ENCODE results near the gene SOCS1.

SOCS1 gene

GRCh38 chr16:11276143-11276895 is 20.3 kb upstream of the SOCS1 start, which contains the start of gene PRM2:
TSS of gene PRM2 (minus strand) at chr16:11276480. CDS start at chr16:11276370, 110 bp downstream.
- peaks cover 12 to 19% of the 10 kb centered on the region in 2 donors for H3K4me1 Mint-ChIP-seq
- no peaks in the 10 kb centered on the region for H3K9me3 Mint-ChIP-seq
- DNase-seq (no peak), ATAC-seq (replicated peaks) (no peak)
- no peaks in the 10 kb centered on the region for H3K27me3 Mint-ChIP-seq
- H3K36me3 Mint-ChIP-seq: no peaks in the 10 kb centered on the region
- H3K27ac Mint-ChIP-seq: no peak within 1 kb of the TSS
- H3K4me3 Mint-ChIP-seq: no peak within 1 kb of the TSS

- Mint-ChIP-seq H3K27ac (no peak overlapping the region), H3K9me3 (no peaks in the 10 kb centered on the region), H3K36me3 (no peaks in the 10 kb centered on the region), H3K4me1 (peaks cover 12 to 16% of the 10 kb centered on the region in 2 donors), H3K4me3 (no peak overlapping the region), H3K27me3 (no peaks in the 10 kb centered on the region)
- DNase-seq (no peak), ATAC-seq (replicated peaks) (no peak)
Observed at GRCh38 chr16:11274964-11275363, 19.0 kb upstream of the SOCS1 start.

DNA sequence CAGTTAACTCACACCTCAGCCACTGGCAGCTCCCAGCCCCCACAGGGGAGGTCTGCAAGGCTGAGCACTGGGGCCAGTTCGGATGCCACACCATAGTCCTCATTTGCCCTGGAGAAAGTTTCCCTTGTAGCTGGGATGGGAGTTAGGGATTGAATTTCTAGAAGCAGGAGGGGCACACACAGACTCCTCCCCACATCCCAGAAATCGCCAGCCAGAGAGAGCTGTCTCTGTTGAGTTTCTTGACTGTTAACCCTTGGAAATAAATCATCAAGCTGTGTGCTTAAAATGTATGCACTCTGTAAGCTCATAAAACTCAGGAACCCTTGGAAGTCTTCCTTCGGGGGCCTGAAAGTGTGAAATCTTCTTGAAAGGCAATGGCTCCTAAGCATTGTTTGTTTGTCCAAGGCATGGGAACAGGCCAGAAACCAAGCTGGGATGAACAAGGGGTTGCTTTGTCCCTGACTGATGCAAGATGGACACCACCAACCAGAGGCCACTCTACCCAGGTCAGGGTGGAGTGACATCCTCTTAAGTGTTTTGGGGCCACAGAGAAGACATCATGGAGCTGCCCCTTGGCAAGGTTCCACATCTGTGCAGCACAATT is 17.8 kb upstream of the SOCS1 start:
- H3K9me3 Mint-ChIP-seq: no peaks in the 10 kb centered on the region
- no peak overlapping the region for H3K27ac Mint-ChIP-seq
- no peaks in the 10 kb centered on the region for H3K27me3 Mint-ChIP-seq
- DNase-seq (no peak), ATAC-seq (replicated peaks) (no peak)
- H3K4me3 Mint-ChIP-seq: no peak overlapping the region
- peaks cover 5% of the 10 kb centered on the region in 2 donors for H3K4me1 Mint-ChIP-seq
- no peaks in the 10 kb centered on the region for H3K36me3 Mint-ChIP-seq

GRCh38 chr16:11272921-11273720 is 17.1 kb upstream of the SOCS1 start, which contains the start of gene PRM3:
TSS of gene PRM3 (minus strand) at chr16:11273629. CDS start at chr16:11273595, 34 bp downstream.
- DNase-seq (no peak), ATAC-seq (replicated peaks) (no peak)
- Mint-ChIP-seq H3K27ac (no peak within 1 kb of the TSS), H3K4me1 (peaks cover 0 to 2% of the 10 kb centered on the region in 2 donors), H3K27me3 (no peaks in the 10 kb centered on the region), H3K9me3 (no peaks in the 10 kb centered on the region), H3K36me3 (no peaks in the 10 kb centered on the region), H3K4me3 (peak within 1 kb of the TSS in 1 of 2 donors; percentile 26)

- no peaks in the 10 kb centered on the region for H3K9me3 Mint-ChIP-seq
- peaks cover 0 to 2% of the 10 kb centered on the region in 2 donors for H3K4me1 Mint-ChIP-seq
- no peak overlapping the region for H3K27ac Mint-ChIP-seq
- DNase-seq (no peak), ATAC-seq (replicated peaks) (no peak)
- no peaks in the 10 kb centered on the region for H3K36me3 Mint-ChIP-seq
- no peaks in the 10 kb centered on the region for H3K27me3 Mint-ChIP-seq
- no peak overlapping the region for H3K4me3 Mint-ChIP-seq
Observed at GRCh38 chr16:11272484-11272883, 16.5 kb upstream of the SOCS1 start.

GRCh38 chr16:11271610-11272009 is 15.6 kb upstream of the SOCS1 start:
- Mint-ChIP-seq H3K36me3 (no peaks in the 10 kb centered on the region), H3K27ac (no peak overlapping the region), H3K9me3 (no peaks in the 10 kb centered on the region), H3K4me1 (peaks cover 0 to 2% of the 10 kb centered on the region in 2 donors), H3K4me3 (no peak overlapping the region), H3K27me3 (no peaks in the 10 kb centered on the region)
- no peak for DNase-seq
- no peak for ATAC-seq (replicated peaks)

GRCh38 chr16:11270602-11271162 is 14.7 kb upstream of the SOCS1 start:
- no peaks in the 10 kb centered on the region for H3K9me3 Mint-ChIP-seq
- ATAC-seq (replicated peaks): no peak
- no peak overlapping the region for H3K4me3 Mint-ChIP-seq
- peaks cover 0 to 3% of the 10 kb centered on the region in 2 donors for H3K4me1 Mint-ChIP-seq
- peak overlapping the region; percentile 7 for H3K27ac Mint-ChIP-seq
- DNase-seq: no peak
- no peaks in the 10 kb centered on the region for H3K36me3 Mint-ChIP-seq
- H3K27me3 Mint-ChIP-seq: no peaks in the 10 kb centered on the region

GRCh38 chr16:11268921-11269375 is 12.9 kb upstream of the SOCS1 start, which contains the start of gene TNP2:
TSS of gene TNP2 (minus strand) at chr16:11269325. CDS start at chr16:11269262, 63 bp downstream.
- H3K4me3 Mint-ChIP-seq: no peak within 1 kb of the TSS
- ATAC-seq (replicated peaks) (no peak), DNase-seq (no peak)
- peaks cover 4 to 18% of the 10 kb centered on the region in 2 donors for H3K4me1 Mint-ChIP-seq
- H3K36me3 Mint-ChIP-seq: no peaks in the 10 kb centered on the region
- H3K9me3 Mint-ChIP-seq: no peaks in the 10 kb centered on the region
- no peak within 1 kb of the TSS for H3K27ac Mint-ChIP-seq
- H3K27me3 Mint-ChIP-seq: no peaks in the 10 kb centered on the region

DNA sequence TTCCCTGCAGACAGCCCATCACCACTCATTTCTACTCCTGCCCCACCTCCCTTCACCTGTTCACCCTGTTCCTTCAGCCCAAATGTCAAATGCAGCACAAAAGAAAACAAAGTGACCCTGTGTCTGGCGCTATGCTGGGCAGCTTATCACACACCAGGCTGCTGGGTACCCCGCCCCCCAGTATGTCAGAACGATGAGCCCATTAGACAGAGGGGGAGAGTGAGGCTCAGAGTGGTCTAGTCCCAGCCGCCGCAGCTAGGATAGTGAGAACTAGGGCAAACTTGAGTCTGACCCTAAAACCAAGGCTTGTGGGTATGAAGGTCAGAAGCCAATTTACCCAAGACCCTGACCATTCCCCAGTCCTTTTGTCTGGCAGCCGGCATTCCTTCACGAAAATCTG is 9.1 kb upstream of the SOCS1 start:
- no peaks in the 10 kb centered on the region for H3K27me3 Mint-ChIP-seq
- peaks cover 20 to 30% of the 10 kb centered on the region in 2 donors for H3K4me1 Mint-ChIP-seq
- no peak overlapping the region for H3K4me3 Mint-ChIP-seq
- no peak overlapping the region for H3K27ac Mint-ChIP-seq
- DNase-seq (no peak), ATAC-seq (replicated peaks) (no peak)
- H3K36me3 Mint-ChIP-seq: no peaks in the 10 kb centered on the region
- no peaks in the 10 kb centered on the region for H3K9me3 Mint-ChIP-seq

- peaks cover 0 to 4% of the 10 kb centered on the region in 2 donors for H3K36me3 Mint-ChIP-seq
- H3K9me3 Mint-ChIP-seq: no peaks in the 10 kb centered on the region
- H3K27me3 Mint-ChIP-seq: no peaks in the 10 kb centered on the region
- DNase-seq (no peak), ATAC-seq (replicated peaks) (peak; percentile 73)
- peaks cover 24 to 32% of the 10 kb centered on the region in 2 donors for H3K4me1 Mint-ChIP-seq
- peak overlapping the region; percentile 89 for H3K27ac Mint-ChIP-seq
- peak overlapping the region in 1 of 2 donors; percentile 16 for H3K4me3 Mint-ChIP-seq
Observed at GRCh38 chr16:11264155-11264832, 8.3 kb upstream of the SOCS1 start.

DNA sequence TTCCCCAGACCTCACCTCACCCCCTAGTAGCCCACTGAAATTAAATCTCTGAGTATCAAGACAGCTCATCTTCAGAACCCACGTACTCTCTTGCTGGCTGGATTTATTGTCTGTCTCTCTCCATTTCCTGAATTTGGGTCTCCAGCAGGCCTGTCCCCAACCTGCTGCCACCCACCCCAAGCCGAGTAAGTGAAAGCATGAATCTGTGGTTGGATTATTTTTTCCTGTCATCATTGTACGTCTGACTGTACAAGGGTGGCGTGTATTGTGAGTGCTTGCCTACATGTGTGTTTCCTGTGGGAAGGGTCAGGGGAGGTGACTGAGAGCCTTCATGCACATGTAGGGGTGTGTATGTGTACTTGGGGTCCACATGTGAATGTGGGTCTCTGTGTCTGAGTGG is 7.7 kb upstream of the SOCS1 start:
- Mint-ChIP-seq H3K4me3 (peak overlapping the region in 1 of 2 donors; percentile 26), H3K27me3 (no peaks in the 10 kb centered on the region), H3K27ac (peak overlapping the region; percentile 89), H3K36me3 (peaks cover 0 to 4% of the 10 kb centered on the region in 2 donors), H3K4me1 (peaks cover 27 to 37% of the 10 kb centered on the region in 2 donors), H3K9me3 (no peaks in the 10 kb centered on the region)
- peak; percentile 85 to 87 for ATAC-seq (replicated peaks)
- peak; percentile 32 for DNase-seq

- DNase-seq (no peak), ATAC-seq (replicated peaks) (no peak)
- Mint-ChIP-seq H3K27me3 (no peaks in the 10 kb centered on the region), H3K4me1 (peaks cover 32 to 46% of the 10 kb centered on the region in 2 donors), H3K4me3 (no peak overlapping the region), H3K36me3 (peaks cover 0 to 4% of the 10 kb centered on the region in 2 donors), H3K27ac (no peak overlapping the region), H3K9me3 (no peaks in the 10 kb centered on the region)
Observed at GRCh38 chr16:11262915-11263314, 6.9 kb upstream of the SOCS1 start.

GRCh38 chr16:11260596-11260966 is 4.6 kb upstream of the SOCS1 start:
- ATAC-seq (replicated peaks) (no peak), DNase-seq (no peak)
- no peaks in the 10 kb centered on the region for H3K27me3 Mint-ChIP-seq
- no peaks in the 10 kb centered on the region for H3K9me3 Mint-ChIP-seq
- H3K36me3 Mint-ChIP-seq: peaks cover 5 to 8% of the 10 kb centered on the region in 2 donors
- H3K27ac Mint-ChIP-seq: no peak overlapping the region
- peaks cover 43 to 60% of the 10 kb centered on the region in 2 donors for H3K4me1 Mint-ChIP-seq
- no peak overlapping the region for H3K4me3 Mint-ChIP-seq
